GM21723 (cell line): ENCODE data around the gene TSPY4.
"Not testable (repeated sequence)": the region's sequence is repeated elsewhere in the genome, so short reads cannot be mapped to it uniquely, and the experiment has no call there.

Experiments
- ATAC-seq: cut with Tn5 transposase; IDR thresholded peaks from one replicate; pipeline ENCODE4 v1.9.1; 2021; ENCODE audit warnings: mild to moderate bottlenecking, moderate library complexity; ENCODE audit not compliant: unreplicated experiment

Gene TSPY4

DNA sequence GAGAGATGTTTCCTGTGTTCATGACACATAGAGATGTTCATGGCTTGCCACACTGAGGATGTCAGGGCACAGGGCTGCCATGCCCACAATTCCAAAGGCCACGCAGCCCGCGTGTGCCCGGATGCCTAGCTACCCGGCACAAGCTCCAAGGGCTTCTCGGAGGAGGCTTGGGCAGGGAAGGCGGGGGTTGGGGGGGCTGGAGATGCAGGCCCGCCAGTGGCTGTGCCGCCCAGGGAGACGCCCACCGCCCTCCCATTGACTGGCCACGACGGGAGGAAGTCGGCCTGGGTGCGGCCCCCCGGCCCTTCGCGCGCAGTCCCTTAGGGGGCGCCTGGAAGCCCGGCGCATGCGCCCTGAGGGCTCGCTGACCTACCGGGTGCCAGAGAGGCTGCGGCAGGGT is at the start of gene TSPY4:
TSPY4 (plus strand) TSS at position 301 of the 400 bp plus-strand sequence; CDS start at position 347, 46 bp downstream.
- ATAC-seq, result not testable (repeated sequence)

- no peak for ATAC-seq
Observed at GRCh38 chrY:9320996-9321395, 16.3 kb upstream of the TSPY4 start.

GRCh38 chrY:9357497-9357896 is 20.2 kb downstream of the TSPY4 start, which contains the start of gene TSPY8:
Gene TSPY8, plus strand, starts transcription at chrY:9357797. Its CDS starts 46 bp downstream, at chrY:9357843.
- ATAC-seq, result not testable (repeated sequence)
